ENCODE data around the gene SLC5A11. TPM values are rescaled to one million over a fixed set of nuclear protein-coding genes. Genes with fewer than 3 reads are reported as not detected.
"Not testable (repeated sequence)": the region's sequence is repeated elsewhere in the genome, so short reads cannot be mapped to it uniquely, and the experiment has no call there.

Gene SLC5A11
- total RNA-seq, 3 donors from 2014 or later = 0.11 to 1.7 (median 0.40) TPM

DNA sequence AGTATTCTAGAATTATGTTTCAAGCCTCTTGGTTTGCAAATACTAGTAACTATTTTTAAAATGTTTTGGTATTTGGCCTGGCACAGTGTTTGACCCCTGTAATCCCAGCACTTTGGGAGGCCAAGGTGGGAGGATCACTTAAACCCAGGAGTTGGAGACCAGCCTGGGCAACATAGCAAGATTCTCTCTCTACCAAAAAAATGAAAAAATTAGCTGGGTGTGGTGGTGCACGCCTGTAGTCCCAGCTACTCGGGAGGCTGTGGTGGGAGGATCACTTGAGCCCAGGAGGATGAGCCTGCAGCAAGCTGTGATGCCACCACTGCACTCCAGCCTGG, 765 bp upstream of the SLC5A11 start:
- not testable (repeated sequence) for H3K36me3 Mint-ChIP-seq (ENCODE audit: insufficient read depth); ATAC-seq; H3K9me3 Mint-ChIP-seq; H3K27me3 Mint-ChIP-seq (ENCODE audit: low read depth); H3K4me1 Mint-ChIP-seq (ENCODE audit: low read depth); DNase-seq; H3K4me3 Mint-ChIP-seq

GRCh38 chr16:24846548-24847357, 990 bp downstream of the SLC5A11 start:
- H3K27me3 Mint-ChIP-seq (ENCODE audit: low read depth) = peaks cover 2% of the 10 kb centered on the region
- ATAC-seq = no peak
- no peaks in the 10 kb centered on the region for H3K9me3 Mint-ChIP-seq
- DNase-seq = no peak
- H3K4me1 Mint-ChIP-seq (ENCODE audit: low read depth) = peaks cover 3% of the 10 kb centered on the region
- no peaks in the 10 kb centered on the region for H3K36me3 Mint-ChIP-seq (ENCODE audit: insufficient read depth)
- no peak overlapping the region for H3K4me3 Mint-ChIP-seq

DNA sequence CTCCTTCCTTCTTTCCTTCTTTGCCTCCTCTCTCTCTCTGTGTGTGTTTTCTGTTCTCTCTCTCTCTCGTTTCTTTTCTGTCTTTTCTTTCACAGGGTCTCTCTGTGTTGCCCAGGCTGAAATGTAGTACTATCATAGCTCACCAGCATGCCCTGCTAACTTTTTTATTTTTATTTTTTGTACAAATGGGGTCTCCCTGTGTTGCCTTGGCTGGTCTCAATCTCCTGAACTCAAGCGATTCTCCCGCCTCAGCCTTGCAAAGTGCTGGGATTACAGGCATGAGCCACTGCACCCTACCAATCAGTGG, 1.5 kb downstream of the SLC5A11 start:
- H3K9me3 Mint-ChIP-seq = no peaks in the 10 kb centered on the region
- H3K27me3 Mint-ChIP-seq (ENCODE audit: low read depth) = peaks cover 2% of the 10 kb centered on the region
- peaks cover 5% of the 10 kb centered on the region for H3K4me1 Mint-ChIP-seq (ENCODE audit: low read depth)
- no peaks in the 10 kb centered on the region for H3K36me3 Mint-ChIP-seq (ENCODE audit: insufficient read depth)
- no peak for DNase-seq
- H3K4me3 Mint-ChIP-seq = no peak overlapping the region
- ATAC-seq = no peak

DNA sequence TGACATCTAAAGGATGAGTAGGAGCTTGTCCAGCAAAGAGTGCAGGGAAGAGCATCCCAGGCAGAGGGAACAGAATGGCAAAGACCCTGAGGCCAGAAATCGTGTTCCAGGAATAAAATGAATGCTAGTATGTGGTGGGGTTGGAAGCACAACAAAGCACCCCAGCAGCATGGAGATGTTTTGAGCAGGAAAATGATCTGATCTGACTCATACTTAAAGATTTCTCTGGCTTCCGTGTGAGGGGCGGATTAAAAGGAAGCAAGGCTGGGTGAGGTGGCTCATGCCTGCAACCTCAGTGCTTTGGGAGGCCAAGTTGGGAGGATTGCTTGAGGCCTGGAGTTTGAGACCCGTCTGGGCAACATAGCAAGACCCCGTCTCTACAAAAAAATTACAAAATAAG, 2.3 kb downstream of the SLC5A11 start:
- no peak for DNase-seq
- Mint-ChIP-seq H3K27me3 (ENCODE audit: low read depth) (peaks cover 2% of the 10 kb centered on the region), H3K4me3 (no peak overlapping the region), H3K9me3 (no peaks in the 10 kb centered on the region), H3K4me1 (ENCODE audit: low read depth) (peaks cover 5% of the 10 kb centered on the region), H3K36me3 (ENCODE audit: insufficient read depth) (no peaks in the 10 kb centered on the region)
- ATAC-seq = no peak

DNA sequence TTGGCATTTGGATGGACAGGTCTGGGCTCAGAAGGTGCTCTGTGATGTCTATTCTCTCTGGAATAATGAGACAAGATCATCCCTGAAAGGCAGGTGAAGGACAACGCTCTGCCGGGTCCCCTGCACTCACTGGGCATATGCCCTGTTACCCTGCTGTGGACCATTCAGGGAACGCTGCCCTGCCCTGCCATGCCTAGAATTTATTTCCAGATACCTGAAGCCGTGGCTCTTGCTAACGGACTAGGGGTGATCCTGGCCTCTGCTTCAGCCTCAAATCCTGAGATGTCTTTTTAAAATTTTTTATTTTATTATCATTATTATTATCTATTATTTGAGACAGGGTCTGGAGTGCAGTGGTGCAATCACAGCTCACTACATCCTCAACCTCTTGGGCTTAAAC, 3.9 kb downstream of the SLC5A11 start:
- no peak for DNase-seq
- no peak for ATAC-seq
- H3K4me1 Mint-ChIP-seq (ENCODE audit: low read depth) = peaks cover 5% of the 10 kb centered on the region
- H3K27me3 Mint-ChIP-seq (ENCODE audit: low read depth) = peaks cover 2% of the 10 kb centered on the region
- H3K36me3 Mint-ChIP-seq (ENCODE audit: insufficient read depth) = no peaks in the 10 kb centered on the region
- no peak overlapping the region for H3K4me3 Mint-ChIP-seq
- H3K9me3 Mint-ChIP-seq = no peaks in the 10 kb centered on the region

DNA sequence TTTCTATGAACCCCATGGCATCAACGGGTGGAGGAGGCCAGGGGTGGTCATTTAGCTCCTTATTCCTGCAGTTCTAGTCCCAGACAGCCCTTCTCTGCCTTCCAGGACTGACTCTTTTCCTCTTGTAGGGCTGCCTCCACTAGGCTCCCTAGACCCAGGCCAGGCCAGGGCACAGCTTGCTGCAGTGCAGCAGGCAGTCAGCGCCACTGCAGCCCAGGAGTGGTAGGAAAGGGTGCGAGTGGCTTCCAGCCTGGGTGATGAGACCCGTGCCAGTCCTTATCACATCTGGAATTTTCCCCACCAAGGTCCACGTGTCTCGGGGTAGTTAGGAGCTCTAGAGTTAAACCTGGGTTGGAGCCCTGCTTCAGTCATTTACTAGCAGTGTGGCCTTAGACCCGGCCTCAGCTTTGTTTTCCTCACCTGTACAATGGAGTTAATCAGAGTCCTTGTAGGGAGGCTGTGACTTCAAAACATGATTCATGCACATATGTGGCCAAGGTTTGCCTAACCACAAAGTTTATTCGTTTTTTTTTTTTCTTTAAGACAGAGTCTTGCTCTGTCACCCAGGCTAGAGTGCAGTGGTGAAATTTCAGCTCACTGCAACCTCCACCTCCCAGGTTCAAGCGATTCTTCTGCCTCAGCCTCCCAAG, 4.7 kb downstream of the SLC5A11 start:
- no peaks in the 10 kb centered on the region for H3K36me3 Mint-ChIP-seq (ENCODE audit: insufficient read depth)
- peaks cover 5% of the 10 kb centered on the region for H3K4me1 Mint-ChIP-seq (ENCODE audit: low read depth)
- DNase-seq (no peak), ATAC-seq (peak; percentile 51 to 66)
- no peak overlapping the region for H3K4me3 Mint-ChIP-seq
- H3K9me3 Mint-ChIP-seq = no peaks in the 10 kb centered on the region
- H3K27me3 Mint-ChIP-seq (ENCODE audit: low read depth) = peaks cover 2% of the 10 kb centered on the region

- DNase-seq (no peak), ATAC-seq (peak; percentile 75 to 80)
- no peaks in the 10 kb centered on the region for H3K36me3 Mint-ChIP-seq (ENCODE audit: insufficient read depth)
- peaks cover 5% of the 10 kb centered on the region for H3K4me1 Mint-ChIP-seq (ENCODE audit: low read depth)
- H3K4me3 Mint-ChIP-seq = no peak overlapping the region
- peaks cover 2% of the 10 kb centered on the region for H3K27me3 Mint-ChIP-seq (ENCODE audit: low read depth)
- H3K9me3 Mint-ChIP-seq = no peaks in the 10 kb centered on the region
These were observed 5.9 kb downstream of the SLC5A11 start for GRCh38 chr16:24851700-24852099.

DNA sequence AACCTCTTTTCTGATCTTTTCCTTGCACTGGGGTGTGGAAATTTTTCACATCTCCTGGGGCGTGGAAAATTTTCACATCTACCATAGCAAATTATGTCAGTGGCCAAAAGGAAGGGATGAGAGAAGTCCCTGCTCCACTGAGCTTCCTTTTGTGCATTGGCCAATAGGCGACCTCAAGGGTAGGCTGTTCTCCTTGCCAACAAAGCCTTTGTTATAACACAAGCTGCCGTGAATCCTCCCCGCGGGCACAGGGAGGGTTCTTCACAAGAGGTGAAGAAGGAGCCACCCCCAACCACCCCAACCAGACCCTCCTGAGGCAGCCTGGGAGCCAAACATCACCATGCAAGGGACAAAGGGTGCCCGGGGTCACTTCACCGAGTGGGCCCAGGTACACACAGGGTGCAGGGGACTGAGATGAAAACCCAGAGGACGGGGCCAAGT, 6.5 kb downstream of the SLC5A11 start:
- peaks cover 2% of the 10 kb centered on the region for H3K27me3 Mint-ChIP-seq (ENCODE audit: low read depth)
- H3K4me3 Mint-ChIP-seq = no peak overlapping the region
- DNase-seq = no peak
- peaks cover 5% of the 10 kb centered on the region for H3K4me1 Mint-ChIP-seq (ENCODE audit: low read depth)
- no peak for ATAC-seq
- H3K36me3 Mint-ChIP-seq (ENCODE audit: insufficient read depth) = no peaks in the 10 kb centered on the region
- H3K9me3 Mint-ChIP-seq = no peaks in the 10 kb centered on the region

GRCh38 chr16:24853169-24853824, 7.5 kb downstream of the SLC5A11 start:
- Mint-ChIP-seq H3K9me3 (no peaks in the 10 kb centered on the region), H3K36me3 (ENCODE audit: insufficient read depth) (no peaks in the 10 kb centered on the region), H3K4me3 (no peak overlapping the region), H3K27me3 (ENCODE audit: low read depth) (peaks cover 6% of the 10 kb centered on the region), H3K4me1 (ENCODE audit: low read depth) (peaks cover 5% of the 10 kb centered on the region)
- ATAC-seq (no peak), DNase-seq (no peak)

- Mint-ChIP-seq H3K27me3 (ENCODE audit: low read depth) (peaks cover 8% of the 10 kb centered on the region), H3K36me3 (ENCODE audit: insufficient read depth) (no peaks in the 10 kb centered on the region), H3K9me3 (no peaks in the 10 kb centered on the region), H3K4me3 (no peak overlapping the region), H3K4me1 (ENCODE audit: low read depth) (peaks cover 5% of the 10 kb centered on the region)
- DNase-seq (no peak), ATAC-seq (no peak)
These were observed 8.1 kb downstream of the SLC5A11 start for GRCh38 chr16:24853830-24854229.

- DNase-seq = no peak
- Mint-ChIP-seq H3K27me3 (ENCODE audit: low read depth) (peaks cover 11% of the 10 kb centered on the region), H3K9me3 (no peaks in the 10 kb centered on the region), H3K36me3 (ENCODE audit: insufficient read depth) (no peaks in the 10 kb centered on the region), H3K4me3 (no peak overlapping the region), H3K4me1 (ENCODE audit: low read depth) (peaks cover 5% of the 10 kb centered on the region)
- ATAC-seq = no peak
These were observed 8.9 kb downstream of the SLC5A11 start for GRCh38 chr16:24854607-24855171.

- H3K4me1 Mint-ChIP-seq (ENCODE audit: low read depth) = peaks cover 5% of the 10 kb centered on the region
- H3K27me3 Mint-ChIP-seq (ENCODE audit: low read depth) = peaks cover 11% of the 10 kb centered on the region
- DNase-seq (no peak), ATAC-seq (no peak)
- H3K36me3 Mint-ChIP-seq (ENCODE audit: insufficient read depth) = no peaks in the 10 kb centered on the region
- H3K9me3 Mint-ChIP-seq = no peaks in the 10 kb centered on the region
- H3K4me3 Mint-ChIP-seq = no peak overlapping the region
These were observed 9.9 kb downstream of the SLC5A11 start for GRCh38 chr16:24855678-24856077.

DNA sequence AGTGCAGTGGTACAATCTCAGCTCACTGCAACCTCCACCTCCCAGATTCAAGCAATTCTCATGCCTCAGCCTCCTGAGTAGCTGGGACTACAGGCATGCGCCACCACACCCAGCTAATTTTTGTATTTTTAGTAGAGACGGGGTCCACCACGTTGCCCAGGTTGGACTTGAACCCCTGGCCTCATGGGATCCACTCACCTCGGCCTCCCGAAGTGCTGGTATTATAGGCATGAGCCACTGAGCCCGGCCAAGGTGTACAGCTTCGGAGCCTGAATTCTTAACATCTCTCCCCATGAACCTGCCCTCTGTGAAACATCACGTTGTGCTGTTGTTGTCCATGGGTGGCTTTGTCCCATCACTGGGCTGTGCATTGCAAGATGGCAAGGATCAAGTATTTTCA, 11.1 kb downstream of the SLC5A11 start:
- ATAC-seq; H3K4me1 Mint-ChIP-seq (ENCODE audit: low read depth); DNase-seq; H3K36me3 Mint-ChIP-seq (ENCODE audit: insufficient read depth); H3K9me3 Mint-ChIP-seq; H3K4me3 Mint-ChIP-seq: not testable (repeated sequence)
- H3K27me3 Mint-ChIP-seq (ENCODE audit: low read depth) = peaks cover 11% of the 10 kb centered on the region

DNA sequence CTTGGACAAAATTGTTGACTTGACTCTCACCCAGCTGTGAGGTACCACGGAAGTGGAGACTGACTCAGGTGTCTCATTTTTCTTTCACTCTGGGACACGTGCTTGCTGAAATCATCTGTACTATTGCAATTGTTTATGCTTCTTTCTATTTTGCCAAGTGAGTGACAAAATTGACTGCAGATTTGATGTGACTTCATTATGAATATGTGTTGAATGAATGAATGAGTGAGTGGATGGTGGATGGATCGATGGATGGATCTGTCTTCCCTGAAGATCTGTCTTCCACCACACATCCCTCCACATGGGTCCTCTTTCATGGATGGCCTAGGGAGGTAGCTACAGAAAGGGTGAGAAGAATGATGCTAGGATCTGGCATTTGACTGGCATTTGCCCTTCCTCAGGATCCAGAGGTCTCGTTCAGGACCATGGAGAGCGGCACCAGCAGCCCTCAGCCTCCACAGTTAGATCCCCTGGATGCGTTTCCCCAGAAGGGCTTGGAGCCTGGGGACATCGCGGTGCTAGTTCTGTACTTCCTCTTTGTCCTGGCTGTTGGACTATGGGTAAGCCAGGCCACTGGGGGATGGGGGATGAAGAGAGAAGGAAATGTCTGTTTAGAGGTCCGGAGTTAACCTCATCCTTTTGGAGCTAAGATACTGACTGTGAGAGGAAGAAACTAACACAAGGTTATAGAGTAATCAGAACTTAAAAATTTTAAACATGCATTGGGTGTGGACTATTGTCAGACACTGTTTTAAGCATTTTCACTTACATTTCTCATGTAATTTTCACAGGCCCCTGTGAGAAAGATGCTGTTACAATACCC, 12.7 kb downstream of the SLC5A11 start:
- DNase-seq = peak; percentile 18
- Mint-ChIP-seq H3K4me3 (no peak overlapping the region), H3K36me3 (ENCODE audit: insufficient read depth) (no peaks in the 10 kb centered on the region), H3K9me3 (peaks cover 3% of the 10 kb centered on the region), H3K4me1 (ENCODE audit: low read depth) (no peaks in the 10 kb centered on the region), H3K27me3 (ENCODE audit: low read depth) (peaks cover 11% of the 10 kb centered on the region)
- no peak for ATAC-seq

Data from activated T-cell treated with anti-CD3 and anti-CD28 coated beads, Interleukin-2, amount 50 U/mL, for 4 hours (primary cell).